Hematopoietic multipotent progenitor cell treated with erythropoietin and hydrocortisone succinate and interleukin-3 and kit ligand, for 17 days (in vitro differentiated cells): ENCODE measurements around the gene ESAM.
A peak's percentile ranks its signal among the peaks of the same experiment; 100 is the strongest.

Source experiments
- DNase-seq: peaks from one replicate; pipeline ENCODE4 v3.0.0-alpha.2; 2015; ENCODE audit warnings: low spot score

ESAM gene

DNA sequence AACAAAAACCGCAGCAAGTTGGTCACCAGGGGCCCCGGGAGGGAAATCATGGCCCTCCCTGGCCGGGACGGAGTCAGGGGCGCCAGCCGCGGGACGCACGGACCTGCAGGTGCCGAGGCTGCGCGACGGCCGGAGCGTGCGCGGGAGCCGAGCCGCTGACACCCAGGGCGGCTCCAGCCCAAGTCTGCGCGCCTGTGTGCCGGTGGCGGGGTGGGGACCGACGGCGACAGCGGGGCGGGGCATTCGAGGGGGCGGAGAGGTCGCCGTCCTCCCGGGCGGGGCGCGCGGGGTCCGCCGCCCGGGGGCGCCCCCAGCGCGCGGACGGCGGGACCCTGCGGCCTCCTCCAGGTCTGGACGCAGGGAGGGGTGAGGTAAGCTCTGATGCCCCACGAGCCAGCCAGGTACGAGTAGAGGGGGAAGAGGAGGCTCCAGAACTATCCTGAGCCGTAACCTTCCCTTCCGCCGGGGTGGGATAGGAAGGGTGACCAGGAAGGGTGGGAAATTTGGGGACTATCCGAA is at the start of gene ESAM:
TSS of gene ESAM (minus strand) at position 186 of the 519 bp plus-strand sequence. CDS start at position 50, 136 bp downstream.
- DNase-seq: no peak

GRCh38 chr11:124811399-124812125 is 49.5 kb upstream of the ESAM start:
- DNase-seq: no peak

- no peak for DNase-seq
Observed at GRCh38 chr11:124807660-124808270, 45.7 kb upstream of the ESAM start.

GRCh38 chr11:124807201-124807600 is 45.1 kb upstream of the ESAM start:
- DNase-seq: no peak

GRCh38 chr11:124804884-124805283 is 42.8 kb upstream of the ESAM start:
- no peak for DNase-seq

- no peak for DNase-seq
Observed at GRCh38 chr11:124801636-124802312, 39.7 kb upstream of the ESAM start.

DNA sequence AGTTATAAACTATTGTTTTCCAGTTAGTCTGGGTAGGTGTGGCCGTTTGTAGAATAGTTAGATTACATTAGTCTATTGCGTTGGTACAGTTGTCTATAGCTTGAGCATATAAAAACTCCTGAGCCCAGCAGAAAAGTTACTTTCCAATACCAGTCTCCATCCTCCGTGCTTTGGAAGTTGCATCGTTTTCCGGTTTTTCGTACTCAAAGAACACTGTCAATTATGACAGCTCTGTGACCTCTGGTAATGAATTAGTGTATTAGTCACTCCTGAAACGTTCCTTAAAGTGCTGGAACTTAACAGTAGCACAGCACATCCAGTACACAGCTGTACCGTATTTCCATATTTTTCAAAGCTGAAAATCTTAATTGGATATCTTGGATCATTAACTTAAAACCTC is 38.9 kb upstream of the ESAM start:
- no peak for DNase-seq

- DNase-seq: peak; percentile 43
Observed at GRCh38 chr11:124800226-124800929, 38.3 kb upstream of the ESAM start, which contains the start of gene MSANTD2. Gene MSANTD2, minus strand, starts transcription at chr11:124800406. Its CDS starts 26 bp downstream, at chr11:124800380.

- no peak for DNase-seq
Observed at GRCh38 chr11:124799348-124800225, 37.5 kb upstream of the ESAM start.

DNA sequence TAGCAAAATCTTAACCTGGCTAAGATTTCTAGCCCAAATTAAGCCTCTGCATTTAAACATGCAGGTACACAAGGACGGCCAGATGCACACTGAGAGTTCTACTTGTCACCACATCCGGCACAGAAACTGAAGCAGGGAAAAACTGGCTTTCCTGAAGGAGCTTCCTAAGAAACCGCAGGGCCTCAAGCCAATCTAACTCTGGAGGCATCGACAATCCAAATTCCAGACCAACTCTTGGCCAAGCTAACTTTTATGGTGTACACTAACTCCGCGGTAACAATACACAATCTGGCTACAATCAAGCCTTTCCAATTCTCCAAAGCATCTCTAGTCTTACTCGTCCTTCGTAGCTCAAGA is 36.9 kb upstream of the ESAM start:
- no peak for DNase-seq

GRCh38 chr11:124796312-124796711 is 34.2 kb upstream of the ESAM start:
- DNase-seq: no peak

- DNase-seq: peak; percentile 59
Observed at GRCh38 chr11:124793466-124794278, 31.6 kb upstream of the ESAM start.

DNA sequence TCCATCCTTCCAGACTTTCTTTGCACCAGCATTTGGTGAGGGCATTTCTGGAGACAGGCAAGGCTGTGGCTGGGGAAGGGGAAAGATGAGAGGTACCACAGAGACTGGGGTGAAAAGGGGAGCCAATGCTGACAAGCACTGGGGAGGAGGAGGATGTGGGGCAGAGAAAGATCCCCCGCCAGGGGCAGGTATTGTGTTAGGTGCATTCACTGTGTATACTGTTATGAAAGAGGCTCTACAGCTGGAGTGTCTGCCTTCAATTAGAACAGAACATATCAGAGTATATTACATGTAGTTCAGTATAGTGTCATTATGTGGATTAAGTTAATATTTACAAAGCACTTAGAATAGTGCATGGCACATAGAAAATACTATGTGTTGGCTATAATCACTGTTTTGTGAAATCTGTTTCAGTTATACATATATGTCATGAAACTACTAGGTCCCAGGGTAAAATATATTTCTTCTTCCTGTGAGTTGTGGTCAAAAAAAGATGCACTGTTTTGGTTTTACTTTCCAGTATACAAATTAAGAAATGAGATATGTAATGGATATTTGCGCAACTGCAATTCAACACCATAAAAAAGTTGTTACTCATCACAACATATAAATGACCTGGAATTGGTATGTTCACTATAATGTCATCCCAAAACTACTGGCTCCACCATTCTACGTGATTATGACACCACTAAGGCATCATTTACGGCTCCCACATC is 29.7 kb upstream of the ESAM start:
- no peak for DNase-seq

GRCh38 chr11:124788521-124788920 is 26.4 kb upstream of the ESAM start:
- DNase-seq: no peak

DNA sequence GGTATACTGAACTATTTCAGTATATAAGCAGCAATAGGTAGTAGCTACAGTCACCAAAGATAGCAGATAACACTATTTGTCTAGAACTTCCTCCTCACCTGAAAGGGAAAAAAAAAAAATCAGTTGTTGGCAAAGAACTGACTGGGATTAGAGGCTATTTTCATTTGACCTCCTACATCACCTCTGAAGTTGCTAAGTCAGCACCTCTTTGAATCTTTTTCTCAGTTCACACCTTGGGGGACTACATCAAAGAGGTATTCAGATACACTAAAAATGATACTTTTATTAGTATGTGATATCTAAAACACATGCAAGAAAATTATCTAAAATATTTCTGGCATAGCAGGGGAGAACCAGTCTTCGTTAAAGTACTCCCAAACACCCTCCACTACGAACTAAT is 22.0 kb upstream of the ESAM start:
- no peak for DNase-seq

GRCh38 chr11:124783002-124783401 is 20.9 kb upstream of the ESAM start:
- no peak for DNase-seq

DNA sequence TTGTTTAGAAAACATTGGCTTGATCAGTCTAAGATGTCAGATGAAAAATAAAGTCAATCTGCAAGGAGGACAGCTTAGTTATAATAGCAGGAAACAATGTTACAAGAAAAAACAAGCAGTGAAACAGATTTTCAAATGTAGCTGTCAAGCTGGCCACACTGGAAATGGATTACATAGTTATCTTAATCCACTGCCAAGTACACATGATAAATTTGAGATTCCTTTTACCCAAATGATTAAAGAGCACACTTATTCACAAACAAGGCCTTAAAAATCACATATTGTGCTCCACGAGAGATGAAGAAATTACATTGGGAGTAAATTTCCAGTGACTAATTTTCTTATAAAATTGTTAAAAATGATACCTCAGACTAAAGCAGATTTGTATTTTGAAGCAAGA is 17.5 kb upstream of the ESAM start:
- no peak for DNase-seq

GRCh38 chr11:124778281-124778680 is 16.2 kb upstream of the ESAM start:
- no peak for DNase-seq

- no peak for DNase-seq
Observed at GRCh38 chr11:124776865-124777645, 15.0 kb upstream of the ESAM start.
